MCF 10A (cell line): ENCODE results near the gene CREB3L2. TPM values are rescaled to one million over a fixed set of nuclear protein-coding genes. Genes with fewer than 3 reads are reported as not detected.

Experiments used
- BruUV-seq: library from RNA; stranded (reverse); fragments of 400-500 nt; replicated peaks from 2 replicates; lab custom pipeline; 2021; lab: Mats Ljungman, UMichigan
- CTCF ChIA-PET: fragments of 300-600 bp; sonication (Branson Sonifier 250); formaldehyde crosslinking; extraction: SDS; loops from one replicate; lab custom pipeline; 2021; ENCODE audit warnings: antibody characterized with exemption, inconsistent platforms; lab: Yijun Ruan, JAX
- POLR2A ChIA-PET: fragments of 300-600, 350-650 bp; sonication (Branson Sonifier 250); formaldehyde crosslinking; extraction: SDS; loops from one replicate; lab custom pipeline; 2020; ENCODE audit warnings: antibody characterized with exemption, inconsistent platforms; lab: Yijun Ruan, JAX
- DNase-seq: peaks from one replicate; pipeline ENCODE4 v3.0.0-alpha.2; 2018; ENCODE audit not compliant: unreplicated experiment
- H3K27ac Mint-ChIP-seq: one replicate; pipeline ENCODE4 v1.8.0; 2022; ENCODE audit warnings: mild to moderate bottlenecking, low read depth, mixed read lengths; ENCODE audit not compliant: unreplicated experiment
- H3K27me3 Mint-ChIP-seq: one replicate; pipeline ENCODE4 v1.8.0; 2022; ENCODE audit warnings: mixed read lengths; ENCODE audit not compliant: insufficient read depth, unreplicated experiment
- H3K36me3 Mint-ChIP-seq: one replicate; pipeline ENCODE4 v1.8.0; 2022; ENCODE audit warnings: mild to moderate bottlenecking, moderate library complexity, mixed read lengths; ENCODE audit not compliant: insufficient read depth, unreplicated experiment
- H3K4me1 Mint-ChIP-seq: one replicate; pipeline ENCODE4 v1.8.0; 2022; ENCODE audit warnings: mixed read lengths; ENCODE audit not compliant: insufficient read depth, unreplicated experiment
- H3K4me3 Mint-ChIP-seq: one replicate; pipeline ENCODE4 v1.8.0; 2022; ENCODE audit warnings: mild to moderate bottlenecking, moderate library complexity, mixed read lengths; ENCODE audit not compliant: unreplicated experiment
- H3K9me3 Mint-ChIP-seq: one replicate; pipeline ENCODE4 v1.8.0; 2022; ENCODE audit warnings: mixed read lengths; ENCODE audit not compliant: unreplicated experiment
- CTCF ChIP-seq: fragments of 200-600 bp; IDR thresholded peaks from one replicate; pipeline ENCODE4 v1.8.0; 2022; ENCODE audit warnings: antibody characterized with exemption, mild to moderate bottlenecking; ENCODE audit not compliant: unreplicated experiment
- intact Hi-C: fragments of 100-400 bp; cut with micrococcal nuclease; formaldehyde crosslinking; loops from 2 replicates; pipeline ENCODE4 v1.14.1; 2022
- total RNA-seq: library from RNA; stranded (reverse); gene quantifications from 2 replicates; pipeline ENCODE4 v1.2.3, GENCODE V29; 2022

Gene CREB3L2
- total RNA-seq, 1 experiment from 2014 or later = 74.2 TPM

GRCh38 chr7:137935884-137936508 is 65.9 kb downstream of the CREB3L2 start:
- no TSS peak for BruUV-seq
- intact Hi-C loops = no loop called here
- no peak for DNase-seq
- ChIA-PET CTCF (interaction anchor here (0.7 to 0.8 kb wide), 2 partner anchors 21 to 922 kb away, joined by 3 to 5 read pairs; no protein-coding TSS in a partner anchor), POLR2A (interaction anchor here (1.2 to 6.8 kb wide), 2 partner anchors 11 to 64 kb away, joined by 3 to 52 read pairs; partner anchors contain the start of gene CREB3L2)
- no peaks in the 10 kb centered on the region for H3K9me3 Mint-ChIP-seq
- peaks cover 41% of the 10 kb centered on the region for H3K4me1 Mint-ChIP-seq
- peaks cover 6% of the 10 kb centered on the region for H3K36me3 Mint-ChIP-seq
- no peaks in the 10 kb centered on the region for H3K27me3 Mint-ChIP-seq
- no peak overlapping the region for H3K4me3 Mint-ChIP-seq
- no peak overlapping the region for H3K27ac Mint-ChIP-seq
- no peak for TF ChIP-seq CTCF

- H3K9me3 Mint-ChIP-seq = no peaks in the 10 kb centered on the region
- DNase-seq = no peak
- POLR2A ChIA-PET = interaction anchor here (1.2 to 6.8 kb wide), 2 partner anchors 10 to 65 kb away, joined by 3 to 52 read pairs; partner anchors contain the start of gene CREB3L2
- no peaks in the 10 kb centered on the region for H3K27me3 Mint-ChIP-seq
- H3K27ac Mint-ChIP-seq = no peak overlapping the region
- intact Hi-C loops = no loop called here
- TF ChIP-seq CTCF = no peak
- peaks cover 9% of the 10 kb centered on the region for H3K36me3 Mint-ChIP-seq
- H3K4me1 Mint-ChIP-seq = peaks cover 48% of the 10 kb centered on the region
- CTCF ChIA-PET = interaction anchor here (0.8 to 1.6 kb wide), 6 partner anchors 15 to 71 kb away, joined by 3 to 6 read pairs (median 3); partner anchors contain the start of gene CREB3L2
- H3K4me3 Mint-ChIP-seq = no peak overlapping the region
- no TSS peak for BruUV-seq
Measured at GRCh38 chr7:137934941-137935883, 66.7 kb downstream of the CREB3L2 start.

GRCh38 chr7:137934176-137934826 is 67.6 kb downstream of the CREB3L2 start:
- peaks cover 51% of the 10 kb centered on the region for H3K4me1 Mint-ChIP-seq
- H3K4me3 Mint-ChIP-seq = no peak overlapping the region
- H3K9me3 Mint-ChIP-seq = no peaks in the 10 kb centered on the region
- no TSS peak for BruUV-seq
- ChIA-PET POLR2A (interaction anchor here (1.6 to 6.8 kb wide), 3 partner anchors 8 to 66 kb away, joined by 7 to 52 read pairs (median 7); partner anchors contain the start of gene CREB3L2), CTCF (interaction anchor here (0.6 to 2.1 kb wide), 9 partner anchors 16 to 329 kb away, joined by 3 to 12 read pairs (median 3); partner anchors contain the start of gene CREB3L2)
- intact Hi-C loops = no loop called here
- TF ChIP-seq CTCF = no peak
- H3K27me3 Mint-ChIP-seq = no peaks in the 10 kb centered on the region
- H3K36me3 Mint-ChIP-seq = peaks cover 9% of the 10 kb centered on the region
- no peak for DNase-seq
- H3K27ac Mint-ChIP-seq = no peak overlapping the region
